T47D (cell line): ENCODE data around the gene APLF.
"Not testable (repeated sequence)": the region's sequence is repeated elsewhere in the genome, so short reads cannot be mapped to it uniquely, and the experiment has no call there.

Source experiments
- DNase-seq, 2 experiments: peaks; one replicate each; pipeline versions ENCODE4 v3.0.0 to v3.0.0-alpha.2; 2011 to 2012; ENCODE audit warnings: low read depth in 1 of 2, low spot score in 1 of 2
- JUND ChIP-seq: IDR thresholded peaks from 2 replicates; pipeline ENCODE4 v1.6.1; 2012; ENCODE audit warnings: low read depth
- in situ Hi-C: cut with HindIII; loops from 2 replicates; pipeline ENCODE4 v1.10.0; 2016; ENCODE audit warnings: low sequenced_read_pairs, low pct_unique_long_range_greater_than_20kb

APLF gene

GRCh38 chr2:68565273-68565672, 97.9 kb downstream of the APLF start:
- in situ Hi-C loops = no loop called here
- no peak for TF ChIP-seq JUND
- no peak for DNase-seq

GRCh38 chr2:68565858-68566257, 98.5 kb downstream of the APLF start:
- in situ Hi-C loops = no loop called here
- DNase-seq = peak; percentile 2 to 4
- no peak for TF ChIP-seq JUND

GRCh38 chr2:68566362-68566761, 99.0 kb downstream of the APLF start:
- in situ Hi-C loops = no loop called here
- DNase-seq = no peak
- no peak for TF ChIP-seq JUND

- in situ Hi-C loops = no loop called here
- TF ChIP-seq JUND = no peak
- DNase-seq = no peak
Observed at GRCh38 chr2:68568116-68568515, 100.7 kb downstream of the APLF start.

DNA sequence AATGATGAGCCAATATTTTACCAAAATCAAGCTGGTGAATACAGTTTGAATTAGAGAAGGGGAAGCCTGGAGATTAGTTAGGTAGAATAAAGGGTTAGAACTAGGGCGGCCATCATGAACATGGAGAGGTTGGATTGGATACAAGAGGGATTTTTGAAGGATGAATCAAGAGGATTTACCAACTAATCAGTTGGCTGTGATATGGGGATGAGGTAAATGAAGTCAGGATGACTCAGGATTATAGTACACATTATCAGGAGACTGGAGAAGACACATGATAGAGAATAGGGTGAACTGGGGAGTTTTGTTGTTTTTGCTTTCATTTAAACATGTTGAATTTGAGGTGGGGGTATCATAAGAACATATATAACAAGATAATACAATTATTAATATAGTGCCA, 102.2 kb downstream of the APLF start:
- in situ Hi-C loops = no loop called here
- no peak for DNase-seq
- TF ChIP-seq JUND = no peak

- DNase-seq = not testable (repeated sequence)
Observed at GRCh38 chr2:68570434-68570833, 103.0 kb downstream of the APLF start.

GRCh38 chr2:68574202-68574791, 106.9 kb downstream of the APLF start:
- no peak for DNase-seq
- in situ Hi-C loops = no loop called here
- TF ChIP-seq JUND = no peak

More at GRCh38 chr2:68570434-68570833, 103.0 kb downstream of the APLF start:
- in situ Hi-C loops = not testable (repeated sequence)

- no peak for TF ChIP-seq JUND
- in situ Hi-C loops = no loop called here
Observed at GRCh38 chr2:68577183-68577582, 109.8 kb downstream of the APLF start.

GRCh38 chr2:68579689-68580088, 112.3 kb downstream of the APLF start:
- TF ChIP-seq JUND = no peak
- in situ Hi-C loops = no loop called here
- no peak for DNase-seq

More at GRCh38 chr2:68577183-68577582, 109.8 kb downstream of the APLF start:
- DNase-seq = no peak

- no peak for DNase-seq
- in situ Hi-C loops = no loop called here
- no peak for TF ChIP-seq JUND
Observed at GRCh38 chr2:68588589-68588988, 121.2 kb downstream of the APLF start.

- TF ChIP-seq JUND = no peak
- DNase-seq = no peak
- in situ Hi-C loops = no loop called here
Observed at GRCh38 chr2:68589963-68590362, 122.6 kb downstream of the APLF start.

GRCh38 chr2:68590702-68591101, 123.3 kb downstream of the APLF start:
- TF ChIP-seq JUND = no peak
- DNase-seq = no peak
- in situ Hi-C loops = no loop called here

DNA sequence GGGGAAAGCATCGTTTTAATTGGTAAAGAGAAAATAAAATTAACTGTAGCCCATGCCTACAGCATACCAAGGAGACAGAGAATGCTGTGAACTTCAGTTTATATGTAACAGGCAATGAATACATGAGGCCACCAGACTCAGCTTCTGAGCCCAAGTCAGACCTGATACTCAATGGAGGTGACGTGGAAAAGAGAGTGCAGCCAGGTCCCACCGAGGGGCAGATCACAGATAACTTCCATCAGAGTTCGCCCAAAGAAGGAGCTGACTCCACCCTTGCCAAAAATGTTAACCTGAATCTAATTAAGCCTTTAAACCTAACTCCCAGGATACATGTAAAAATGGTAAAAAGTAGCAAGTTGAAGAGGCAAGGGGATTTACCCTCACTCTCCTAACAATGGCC, 123.8 kb downstream of the APLF start:
- TF ChIP-seq JUND = no peak
- in situ Hi-C loops = no loop called here
- DNase-seq = no peak

DNA sequence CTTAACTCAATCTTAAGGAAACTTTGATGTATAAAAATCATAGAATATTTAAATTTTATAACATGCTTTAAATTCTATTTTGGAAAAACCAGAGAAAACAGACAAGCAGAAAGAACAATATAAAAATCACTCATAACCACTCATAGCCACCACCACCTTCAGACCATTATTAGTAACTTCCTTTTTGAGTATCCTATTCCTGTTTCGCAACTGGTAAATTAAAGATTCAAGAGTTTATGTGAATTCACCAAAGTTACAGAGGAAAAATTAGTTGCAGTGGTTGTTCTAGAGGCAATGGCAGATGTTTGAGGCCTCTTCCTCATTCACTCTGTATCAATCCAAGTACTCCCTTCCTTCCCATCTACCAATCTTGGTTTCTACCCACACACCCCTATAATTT, 126.7 kb downstream of the APLF start:
- no peak for DNase-seq
- in situ Hi-C loops = no loop called here
- no peak for TF ChIP-seq JUND
